ENCODE data around the gene NTPCR. TPM values are rescaled to one million over a fixed set of nuclear protein-coding genes. Genes with fewer than 3 reads are reported as not detected.
A peak's percentile ranks its signal among the peaks of the same experiment; 100 is the strongest.

Gene NTPCR
- total RNA-seq, 1 experiment from 2014 or later, result 31.0 TPM

GRCh38 chr1:233010146-233010545 is 59.7 kb downstream of the NTPCR start:
- no peak for DNase-seq (ENCODE audit: low read depth)

GRCh38 chr1:233012021-233012420 is 61.6 kb downstream of the NTPCR start:
- no peak for DNase-seq (ENCODE audit: low read depth)

- no peak for DNase-seq (ENCODE audit: low read depth)
Measured at GRCh38 chr1:233015965-233016364, 65.6 kb downstream of the NTPCR start.

- DNase-seq (ENCODE audit: low read depth), result no peak
Measured at GRCh38 chr1:233016798-233017197, 66.4 kb downstream of the NTPCR start.

- DNase-seq (ENCODE audit: low read depth), result no peak
Measured at GRCh38 chr1:233019083-233019482, 68.7 kb downstream of the NTPCR start.

- DNase-seq (ENCODE audit: low read depth), result no peak
Measured at GRCh38 chr1:233019778-233020325, 69.4 kb downstream of the NTPCR start.

GRCh38 chr1:233020426-233020825 is 70.0 kb downstream of the NTPCR start:
- DNase-seq (ENCODE audit: low read depth), result no peak

GRCh38 chr1:233022246-233022645 is 71.8 kb downstream of the NTPCR start:
- no peak for DNase-seq (ENCODE audit: low read depth)

- no peak for DNase-seq (ENCODE audit: low read depth)
Measured at GRCh38 chr1:233024199-233024598, 73.8 kb downstream of the NTPCR start.

GRCh38 chr1:233025157-233025556 is 74.7 kb downstream of the NTPCR start:
- DNase-seq (ENCODE audit: low read depth), result peak; percentile 63

GRCh38 chr1:233025567-233025966 is 75.2 kb downstream of the NTPCR start:
- no peak for DNase-seq (ENCODE audit: low read depth)

GRCh38 chr1:233027046-233027445 is 76.6 kb downstream of the NTPCR start:
- DNase-seq (ENCODE audit: low read depth), result no peak

GRCh38 chr1:233031521-233031920 is 81.1 kb downstream of the NTPCR start:
- no peak for DNase-seq (ENCODE audit: low read depth)

- no peak for DNase-seq (ENCODE audit: low read depth)
Measured at GRCh38 chr1:233032916-233033315, 82.5 kb downstream of the NTPCR start.

- no peak for DNase-seq (ENCODE audit: low read depth)
Measured at GRCh38 chr1:233033361-233033760, 83.0 kb downstream of the NTPCR start.

Other genes starting within 250 kb of the NTPCR start
- 6.5 and 8.9 TPM in 2 replicates for gene MAP10, start 145.2 kb upstream of the NTPCR start, total RNA-seq (2014; rRNA removed; shearing (Covaris generic))